Right ventricle myocardium superior (tissue), 1 donor: Measurements from ENCODE around the gene ARHGAP26. TPM values are rescaled to one million over a fixed set of nuclear protein-coding genes. Genes with fewer than 3 reads are reported as not detected.

Experiments
- ATAC-seq: fragments of 200-7000 bp; cut with Tn5 transposase; one replicate; pipeline ENCODE4 v1.9.1; 2020; ENCODE audit warnings: mild to moderate bottlenecking; ENCODE audit not compliant: poor library complexity
- DNase-seq: peaks from one replicate; pipeline ENCODE4 v3.0.0-alpha.2; 2020
- intact Hi-C: fragments of 100-400 bp; cut with DNase I; formaldehyde crosslinking; loops from one replicate; pipeline ENCODE4 v1.11.2; 2022
- total RNA-seq: library from RNA; stranded (reverse); fragmentation: NEBNext Ultra II Directional; extraction: Animal tissue kit (Norgen Biotek cat#: 25700); gene quantifications from one replicate; pipeline ENCODE4 v1.2.1, GENCODE V29; 2021
- donor health status: DM: no; HTN: yes; CAD: no; lungs with severe emphysema.

Gene ARHGAP26
- total RNA-seq, 1 donor from 2014 or later, result 32.5 TPM

GRCh38 chr5:143209881-143210395 is 439.8 kb downstream of the ARHGAP26 start:
- intact Hi-C loops, result no loop called here
- no peak for DNase-seq
- ATAC-seq, result no peak

GRCh38 chr5:143210576-143210975 is 440.4 kb downstream of the ARHGAP26 start:
- intact Hi-C loops, result no loop called here
- no peak for DNase-seq
- ATAC-seq, result peak; percentile 42

GRCh38 chr5:143212261-143212660 is 442.1 kb downstream of the ARHGAP26 start:
- no peak for ATAC-seq
- intact Hi-C loops, result no loop called here
- DNase-seq, result no peak

- DNase-seq, result no peak
- intact Hi-C loops, result no loop called here
- peak; percentile 25 for ATAC-seq
These were observed 443.2 kb downstream of the ARHGAP26 start for GRCh38 chr5:143213231-143213850.

GRCh38 chr5:143213851-143214363 is 443.7 kb downstream of the ARHGAP26 start:
- DNase-seq (no peak), ATAC-seq (no peak)
- intact Hi-C loops, result no loop called here

- no peak for ATAC-seq
These were observed 444.3 kb downstream of the ARHGAP26 start for GRCh38 chr5:143214458-143214857.

GRCh38 chr5:143214890-143215289 is 444.7 kb downstream of the ARHGAP26 start:
- ATAC-seq (no peak), DNase-seq (no peak)
- intact Hi-C loops, result no loop called here

More at GRCh38 chr5:143214458-143214857, 444.3 kb downstream of the ARHGAP26 start:
- intact Hi-C loops, result no loop called here
- DNase-seq, result no peak

GRCh38 chr5:143215690-143216089 is 445.5 kb downstream of the ARHGAP26 start:
- ATAC-seq (no peak), DNase-seq (no peak)
- intact Hi-C loops, result no loop called here

- no peak for ATAC-seq
- DNase-seq, result no peak
- intact Hi-C loops, result no loop called here
These were observed 446.0 kb downstream of the ARHGAP26 start for GRCh38 chr5:143216211-143216610.

GRCh38 chr5:143217065-143217803 is 447.1 kb downstream of the ARHGAP26 start:
- intact Hi-C loops, result no loop called here
- ATAC-seq (no peak), DNase-seq (no peak)

- no peak for DNase-seq
- ATAC-seq, result no peak
- intact Hi-C loops, result no loop called here
These were observed 447.6 kb downstream of the ARHGAP26 start for GRCh38 chr5:143217804-143218160.

- intact Hi-C loops, result no loop called here
These were observed 448.5 kb downstream of the ARHGAP26 start for GRCh38 chr5:143218517-143219170.

GRCh38 chr5:143219696-143220095 is 449.5 kb downstream of the ARHGAP26 start:
- DNase-seq, result no peak
- intact Hi-C loops, result no loop called here
- ATAC-seq, result no peak

More at GRCh38 chr5:143218517-143219170, 448.5 kb downstream of the ARHGAP26 start:
- ATAC-seq (no peak), DNase-seq (no peak)

- ATAC-seq (no peak), DNase-seq (no peak)
- intact Hi-C loops, result no loop called here
These were observed 450.6 kb downstream of the ARHGAP26 start for GRCh38 chr5:143220748-143221251.

- intact Hi-C loops, result no loop called here
- DNase-seq (no peak), ATAC-seq (peak; percentile 41)
These were observed 452.4 kb downstream of the ARHGAP26 start for GRCh38 chr5:143222287-143223231.

GRCh38 chr5:143224672-143225071 is 454.5 kb downstream of the ARHGAP26 start:
- ATAC-seq (no peak), DNase-seq (no peak)
- intact Hi-C loops, result loop anchor here (2.0 kb wide), 1 partner anchor 76 kb away; no protein-coding TSS in a partner anchor

- DNase-seq (no peak), ATAC-seq (no peak)
- intact Hi-C loops, result loop anchor here (2.0 kb wide), 1 partner anchor 77 kb away; no protein-coding TSS in a partner anchor
These were observed 455.3 kb downstream of the ARHGAP26 start for GRCh38 chr5:143225511-143225910.

- ATAC-seq, result no peak
- intact Hi-C loops, result no loop called here
- no peak for DNase-seq
These were observed 456.2 kb downstream of the ARHGAP26 start for GRCh38 chr5:143226361-143226760.
